WTC11 (cell line): ENCODE results near the gene MMP11. TPM values are rescaled to one million over a fixed set of nuclear protein-coding genes. Genes with fewer than 3 reads are reported as not detected.

Experiments used
- ATAC-seq: fragments of 200-7000 bp; cut with Tn5 transposase; 2 replicates; pipeline ENCODE4 v1.10.0; 2021; ENCODE audit warnings: mild to moderate bottlenecking, moderate library complexity
- CTCF ChIA-PET: fragments of 300-600 bp; sonication (Branson Sonifier 250); formaldehyde crosslinking; loops from one replicate; lab custom pipeline; 2021; ENCODE audit warnings: antibody characterized with exemption; lab: Charles Lee
- POLR2A ChIA-PET: fragments of 350-600 bp; sonication (Branson Sonifier 250); formaldehyde crosslinking; loops from one replicate; lab custom pipeline; 2021; ENCODE audit warnings: antibody characterized with exemption; lab: Charles Lee
- DNase-seq: peaks from one replicate; pipeline ENCODE4 v3.0.0; 2021; ENCODE audit warnings: low spot score
- H3K27ac Mint-ChIP-seq: 2 replicates; pipeline ENCODE4 v1.8.0; 2021; ENCODE audit warnings: mixed read lengths
- H3K27me3 Mint-ChIP-seq: 2 replicates; pipeline ENCODE4 v1.8.0; 2021; ENCODE audit warnings: low read depth, mild to moderate bottlenecking, moderate library complexity, mixed read lengths
- H3K36me3 Mint-ChIP-seq: 2 replicates; pipeline ENCODE4 v1.8.0; 2021; ENCODE audit warnings: mixed read lengths
- H3K4me1 Mint-ChIP-seq: 2 replicates; pipeline ENCODE4 v1.8.0; 2022; ENCODE audit warnings: mixed read lengths
- H3K4me3 Mint-ChIP-seq: 2 replicates; pipeline ENCODE4 v1.8.0; 2021; ENCODE audit warnings: mild to moderate bottlenecking, moderate library complexity, mixed read lengths
- H3K9me3 Mint-ChIP-seq: 2 replicates; pipeline ENCODE4 v1.8.0; 2021; ENCODE audit warnings: mixed read lengths
- ARID4B ChIP-seq: sonication (generic); formaldehyde crosslinking; IDR thresholded peaks from 2 replicates; pipeline ENCODE4 v1.8.0; 2023; ENCODE audit warnings: missing genetic modification reagents, mild to moderate bottlenecking, borderline replicate concordance
- CBFB ChIP-seq: sonication (generic); formaldehyde crosslinking; IDR thresholded peaks from 2 replicates; pipeline ENCODE4 v1.8.1; 2022; ENCODE audit warnings: mild to moderate bottlenecking, low read depth, missing genetic modification reagents
- E2F4 ChIP-seq: sonication (generic); formaldehyde crosslinking; IDR thresholded peaks from 2 replicates; pipeline ENCODE4 v1.8.1; 2022; ENCODE audit warnings: low read depth, mild to moderate bottlenecking, moderate library complexity, missing genetic modification reagents, borderline replicate concordance
- GABPB1 ChIP-seq: sonication (generic); formaldehyde crosslinking; IDR thresholded peaks from 2 replicates; pipeline ENCODE4 v1.8.1; 2023; ENCODE audit warnings: mild to moderate bottlenecking, missing genetic modification reagents
- GRHL2 ChIP-seq: fragments of 250-450 bp; sonication (Bioruptor Pico); IDR thresholded peaks from 2 replicates; pipeline ENCODE4 v1.8.0; 2022; ENCODE audit warnings: mild to moderate bottlenecking, moderate library complexity; ENCODE audit not compliant: insufficient replicate concordance, severe bottlenecking
- GTF2I ChIP-seq: fragments of 250-450 bp; sonication (Bioruptor Pico); conservative IDR thresholded peaks from 2 replicates; pipeline ENCODE4 v1.4.0; 2021; ENCODE audit warnings: mild to moderate bottlenecking
- IRF2 ChIP-seq: sonication (generic); formaldehyde crosslinking; IDR thresholded peaks from 2 replicates; pipeline ENCODE4 v1.8.0; 2022; ENCODE audit warnings: low read depth, missing genetic modification reagents, borderline replicate concordance
- NFATC4 ChIP-seq: fragments of 250-450 bp; sonication (Bioruptor Pico); IDR thresholded peaks from 2 replicates; pipeline ENCODE4 v1.9.0; 2021; ENCODE audit warnings: mild to moderate bottlenecking
- NR2C2 ChIP-seq: sonication (generic); formaldehyde crosslinking; IDR thresholded peaks from 2 replicates; pipeline ENCODE4 v1.8.0; 2022; ENCODE audit warnings: mild to moderate bottlenecking, missing genetic modification reagents
- OVOL2 ChIP-seq: fragments of 250-450 bp; sonication (Bioruptor Pico); IDR thresholded peaks from 2 replicates; pipeline ENCODE4 v1.9.0; 2021; ENCODE audit warnings: mild to moderate bottlenecking, borderline replicate concordance
- SMAD3 ChIP-seq: sonication (generic); formaldehyde crosslinking; IDR thresholded peaks from 2 replicates; pipeline ENCODE4 v1.8.0; 2022; ENCODE audit warnings: missing genetic modification reagents, mild to moderate bottlenecking, borderline replicate concordance
- STAT6 ChIP-seq: sonication (generic); formaldehyde crosslinking; conservative IDR thresholded peaks from 2 replicates; pipeline ENCODE4 v1.8.1; 2023; ENCODE audit warnings: mild to moderate bottlenecking, low read depth, missing genetic modification reagents, moderate library complexity
- TEAD4 ChIP-seq: sonication (generic); formaldehyde crosslinking; IDR thresholded peaks from 2 replicates; pipeline ENCODE4 v1.8.0; 2022; ENCODE audit warnings: mild to moderate bottlenecking, missing genetic modification reagents
- ZMAT4 ChIP-seq: fragments of 250-450 bp; sonication (Bioruptor Pico); IDR thresholded peaks from 2 replicates; pipeline ENCODE4 v1.9.0; 2021; ENCODE audit warnings: mild to moderate bottlenecking
- ZNF281 ChIP-seq: sonication (generic); formaldehyde crosslinking; IDR thresholded peaks from 2 replicates; pipeline ENCODE4 v1.8.0; 2023; ENCODE audit warnings: mild to moderate bottlenecking, missing genetic modification reagents
- ZNF416 ChIP-seq: fragments of 250-450 bp; sonication (Bioruptor Pico); IDR thresholded peaks from 2 replicates; pipeline ENCODE4 v1.9.0; 2021; ENCODE audit warnings: mild to moderate bottlenecking, inconsistent platforms
- ZNF532 ChIP-seq: fragments of 250-450 bp; sonication (Bioruptor Pico); IDR thresholded peaks from 2 replicates; pipeline ENCODE4 v1.9.0; 2021; ENCODE audit warnings: mild to moderate bottlenecking, borderline replicate concordance
- ZNF671 ChIP-seq: fragments of 250-450 bp; sonication (Bioruptor Pico); IDR thresholded peaks from 2 replicates; pipeline ENCODE4 v1.8.0; 2021; ENCODE audit warnings: mild to moderate bottlenecking
- ZSCAN18 ChIP-seq: fragments of 250-450 bp; sonication (Bioruptor Pico); IDR thresholded peaks from 2 replicates; pipeline ENCODE4 v2.1.2; 2022; ENCODE audit warnings: mild to moderate bottlenecking, moderate library complexity
- total RNA-seq: library from RNA; stranded (reverse); gene quantifications from 3 replicates; pipeline ENCODE4 v1.2.3, GENCODE V29; 2021

The MMP11 gene
- total RNA-seq, 1 experiment from 2014 or later = 16.5 TPM

GRCh38 chr22:23744485-23744884 is 28.2 kb upstream of the MMP11 start (continued):
- TF ChIP-seq ZNF281 (CRISPR knock-in tag) (no peak), E2F4 (CRISPR knock-in tag) (no peak), ARID4B (CRISPR knock-in tag) (no peak), ZNF671 (no peak), SMAD3 (no peak), IRF2 (CRISPR knock-in tag) (no peak)

GRCh38 chr22:23745791-23746190 is 26.9 kb upstream of the MMP11 start:
- no peaks in the 10 kb centered on the region for H3K9me3 Mint-ChIP-seq
- H3K4me1 Mint-ChIP-seq = peaks cover 12% of the 10 kb centered on the region
- ChIA-PET CTCF (interaction anchor here (1.2 kb wide), 1 partner anchor 23 kb away, joined by 3 read pairs; no protein-coding TSS in a partner anchor), POLR2A (interaction anchor here (0.7 kb wide), 1 partner anchor 28 kb away, joined by 4 read pairs; no protein-coding TSS in a partner anchor)
- H3K4me3 Mint-ChIP-seq = no peak overlapping the region
- peaks cover 19% of the 10 kb centered on the region for H3K36me3 Mint-ChIP-seq
- H3K27ac Mint-ChIP-seq = no peak overlapping the region
- no peaks in the 10 kb centered on the region for H3K27me3 Mint-ChIP-seq
- ATAC-seq (no peak), DNase-seq (no peak)
- TF ChIP-seq ZMAT4 (CRISPR knock-in tag) = no peak
- TF ChIP-seq STAT6 (CRISPR knock-in tag) = no peak
- TF ChIP-seq GABPB1 (CRISPR knock-in tag) = no peak
- TF ChIP-seq ZNF416 (CRISPR knock-in tag) = no peak
- TF ChIP-seq OVOL2 (CRISPR knock-in tag) = no peak
- TF ChIP-seq CBFB = no peak
- TF ChIP-seq ZNF532 (CRISPR knock-in tag) = no peak
- TF ChIP-seq NFATC4 (CRISPR knock-in tag) = no peak
- TF ChIP-seq ZSCAN18 (CRISPR knock-in tag) = no peak
- no peak for TF ChIP-seq NR2C2 (CRISPR knock-in tag)
- TF ChIP-seq GRHL2 (CRISPR knock-in tag) = no peak
- no peak for TF ChIP-seq TEAD4
- TF ChIP-seq GTF2I = no peak
